Measurements from ENCODE around the gene VSNL1.

- TF ChIP-seq CTCF (conservative IDR thresholded peaks at IDR 0.05; ENCODE audit: low read depth in 2 of 2) = no peak
- no peak for TF ChIP-seq EZH2 (IDR thresholded peaks at IDR 0.05; ENCODE audit: low read depth, unreplicated experiment)
- no peak for TF ChIP-seq POLR2AphosphoS5 (IDR thresholded peaks at IDR 0.05; ENCODE audit: low read depth)
- no peak for TF ChIP-seq REST (IDR thresholded peaks at IDR 0.05; ENCODE audit: unreplicated experiment)
- TF ChIP-seq CREB1 (CRISPR knock-in tag; IDR thresholded peaks at IDR 0.05; ENCODE audit: low read depth) = no peak
- TF ChIP-seq NANOG (IDR thresholded peaks at IDR 0.05; ENCODE audit: borderline replicate concordance) = no peak
- TF ChIP-seq JUNB (IDR thresholded peaks at IDR 0.05; ENCODE audit: unreplicated experiment) = no peak
- no peak for TF ChIP-seq STAT1 (IDR thresholded peaks at IDR 0.05; ENCODE audit: unreplicated experiment)
- no peak for TF ChIP-seq ETS1 (IDR thresholded peaks at IDR 0.05)
- no peak for TF ChIP-seq EZH2phosphoT487 (IDR thresholded peaks at IDR 0.05; ENCODE audit: unreplicated experiment)
- TF ChIP-seq ZNF331 (CRISPR knock-in tag; IDR thresholded peaks at IDR 0.05; ENCODE audit: low read depth) = no peak
- no peak for TF ChIP-seq ZNF462 (CRISPR knock-in tag; IDR thresholded peaks at IDR 0.05)
These were observed 51.4 kb downstream of the VSNL1 start for GRCh38 chr2:17591846-17592245.

All from GM23338 (cell line).